HG03342 (cell line): ENCODE measurements around the gene GAGE12H.
"Not testable (repeated sequence)": the region's sequence is repeated elsewhere in the genome, so short reads cannot be mapped to it uniquely, and the experiment has no call there.

ENCODE experiments used
- ATAC-seq: cut with Tn5 transposase; IDR thresholded peaks from one replicate; pipeline ENCODE4 v1.9.1; 2021; ENCODE audit warnings: mild to moderate bottlenecking, moderate library complexity; ENCODE audit not compliant: unreplicated experiment

Gene GAGE12H, protein sequence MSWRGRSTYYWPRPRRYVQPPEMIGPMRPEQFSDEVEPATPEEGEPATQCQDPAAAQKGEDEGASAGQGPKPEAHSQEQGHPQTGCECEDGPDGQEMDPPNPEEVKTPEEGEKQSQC

GRCh38 chrX:49579649-49580048 lies at the start of gene GAGE12H:
Gene GAGE12H, plus strand, starts transcription at chrX:49579949. Its CDS starts 1,155 bp downstream, at chrX:49581104.
- not testable (repeated sequence) for ATAC-seq

GRCh38 chrX:49531877-49532276 lies 47.9 kb upstream of the GAGE12H start, which contains the start of gene GAGE12C:
Gene GAGE12C, plus strand, starts transcription at chrX:49532177. Its CDS starts 1,155 bp downstream, at chrX:49533332.
- ATAC-seq, result not testable (repeated sequence)

DNA sequence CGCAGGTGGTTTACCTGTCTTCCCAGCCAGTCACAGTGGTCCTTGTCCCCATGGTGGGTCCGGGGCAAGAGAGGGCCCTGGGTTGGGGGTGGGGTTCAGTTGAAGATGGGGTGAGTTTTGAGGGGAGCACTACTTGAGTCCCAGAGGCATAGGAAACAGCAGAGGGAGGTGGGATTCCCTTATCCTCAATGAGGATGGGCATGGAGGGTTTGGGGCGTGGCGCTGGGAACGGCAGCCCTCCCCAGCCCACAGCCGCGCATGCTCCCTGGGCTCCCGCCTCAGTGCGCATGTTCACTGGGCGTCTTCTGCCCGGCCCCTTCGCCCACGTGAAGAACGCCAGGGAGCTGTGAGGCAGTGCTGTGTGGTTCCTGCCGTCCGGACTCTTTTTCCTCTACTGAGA lies 38.3 kb upstream of the GAGE12H start, which contains the start of gene GAGE12D:
Gene GAGE12D, plus strand, starts transcription at position 301 of the 400 bp plus-strand sequence. CDS start 1,155 bp downstream, outside the sequence.
- ATAC-seq, result not testable (repeated sequence)

DNA sequence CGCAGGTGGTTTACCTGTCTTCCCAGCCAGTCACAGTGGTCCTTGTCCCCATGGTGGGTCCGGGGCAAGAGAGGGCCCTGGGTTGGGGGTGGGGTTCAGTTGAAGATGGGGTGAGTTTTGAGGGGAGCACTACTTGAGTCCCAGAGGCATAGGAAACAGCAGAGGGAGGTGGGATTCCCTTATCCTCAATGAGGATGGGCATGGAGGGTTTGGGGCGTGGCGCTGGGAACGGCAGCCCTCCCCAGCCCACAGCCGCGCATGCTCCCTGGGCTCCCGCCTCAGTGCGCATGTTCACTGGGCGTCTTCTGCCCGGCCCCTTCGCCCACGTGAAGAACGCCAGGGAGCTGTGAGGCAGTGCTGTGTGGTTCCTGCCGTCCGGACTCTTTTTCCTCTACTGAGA lies 28.8 kb upstream of the GAGE12H start, which contains the start of gene GAGE12E:
Gene GAGE12E, plus strand, starts transcription at position 301 of the 400 bp plus-strand sequence. CDS start 1,155 bp downstream, outside the sequence.
- not testable (repeated sequence) for ATAC-seq

DNA sequence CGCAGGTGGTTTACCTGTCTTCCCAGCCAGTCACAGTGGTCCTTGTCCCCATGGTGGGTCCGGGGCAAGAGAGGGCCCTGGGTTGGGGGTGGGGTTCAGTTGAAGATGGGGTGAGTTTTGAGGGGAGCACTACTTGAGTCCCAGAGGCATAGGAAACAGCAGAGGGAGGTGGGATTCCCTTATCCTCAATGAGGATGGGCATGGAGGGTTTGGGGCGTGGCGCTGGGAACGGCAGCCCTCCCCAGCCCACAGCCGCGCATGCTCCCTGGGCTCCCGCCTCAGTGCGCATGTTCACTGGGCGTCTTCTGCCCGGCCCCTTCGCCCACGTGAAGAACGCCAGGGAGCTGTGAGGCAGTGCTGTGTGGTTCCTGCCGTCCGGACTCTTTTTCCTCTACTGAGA lies 19.2 kb upstream of the GAGE12H start, which contains the start of gene GAGE12F:
Gene GAGE12F, plus strand, starts transcription at position 301 of the 400 bp plus-strand sequence. CDS start 1,155 bp downstream, outside the sequence.
- not testable (repeated sequence) for ATAC-seq

DNA sequence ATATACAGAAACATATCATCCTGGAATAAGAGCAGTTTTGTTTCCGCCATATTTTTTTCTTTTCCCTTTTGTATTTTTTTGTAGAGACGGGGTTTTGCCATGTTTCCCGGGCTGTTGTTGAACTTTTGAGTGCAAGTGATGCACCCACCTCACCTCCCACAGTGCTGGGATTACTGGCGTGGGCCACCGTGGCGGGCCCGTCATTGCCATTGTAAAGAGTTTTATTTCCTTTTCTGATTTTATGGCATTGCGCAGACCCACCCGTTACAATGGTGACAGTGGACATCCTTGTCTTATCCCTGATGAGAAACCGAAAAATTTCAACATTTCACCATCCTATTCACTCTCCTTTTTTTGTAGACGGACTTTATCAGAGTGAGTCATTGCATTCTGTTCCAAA lies 11.0 kb upstream of the GAGE12H start:
- not testable (repeated sequence) for ATAC-seq

DNA sequence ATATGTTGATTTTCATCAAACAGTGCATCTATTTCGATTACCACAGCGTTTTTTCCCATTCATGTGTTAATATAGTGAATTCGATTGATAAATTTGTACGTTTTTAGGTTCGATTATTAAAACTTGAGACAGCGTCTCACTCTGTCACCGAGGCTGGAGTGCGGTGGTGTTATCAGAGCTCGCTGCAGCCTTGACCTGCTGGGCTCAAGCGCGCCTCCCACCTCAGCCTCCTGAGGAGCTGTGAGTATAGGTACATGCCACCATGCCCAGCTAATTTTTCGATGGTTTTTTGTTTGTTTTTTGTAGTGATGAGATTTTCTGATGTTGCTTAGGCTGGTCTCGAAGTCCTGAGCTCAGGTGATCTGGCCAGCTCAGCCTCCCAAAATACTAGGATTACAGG lies 10.6 kb upstream of the GAGE12H start:
- not testable (repeated sequence) for ATAC-seq

DNA sequence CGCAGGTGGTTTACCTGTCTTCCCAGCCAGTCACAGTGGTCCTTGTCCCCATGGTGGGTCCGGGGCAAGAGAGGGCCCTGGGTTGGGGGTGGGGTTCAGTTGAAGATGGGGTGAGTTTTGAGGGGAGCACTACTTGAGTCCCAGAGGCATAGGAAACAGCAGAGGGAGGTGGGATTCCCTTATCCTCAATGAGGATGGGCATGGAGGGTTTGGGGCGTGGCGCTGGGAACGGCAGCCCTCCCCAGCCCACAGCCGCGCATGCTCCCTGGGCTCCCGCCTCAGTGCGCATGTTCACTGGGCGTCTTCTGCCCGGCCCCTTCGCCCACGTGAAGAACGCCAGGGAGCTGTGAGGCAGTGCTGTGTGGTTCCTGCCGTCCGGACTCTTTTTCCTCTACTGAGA lies 9.6 kb upstream of the GAGE12H start, which contains the start of gene GAGE12G:
Gene GAGE12G, plus strand, starts transcription at position 301 of the 400 bp plus-strand sequence. CDS start 1,155 bp downstream, outside the sequence.
- not testable (repeated sequence) for ATAC-seq

DNA sequence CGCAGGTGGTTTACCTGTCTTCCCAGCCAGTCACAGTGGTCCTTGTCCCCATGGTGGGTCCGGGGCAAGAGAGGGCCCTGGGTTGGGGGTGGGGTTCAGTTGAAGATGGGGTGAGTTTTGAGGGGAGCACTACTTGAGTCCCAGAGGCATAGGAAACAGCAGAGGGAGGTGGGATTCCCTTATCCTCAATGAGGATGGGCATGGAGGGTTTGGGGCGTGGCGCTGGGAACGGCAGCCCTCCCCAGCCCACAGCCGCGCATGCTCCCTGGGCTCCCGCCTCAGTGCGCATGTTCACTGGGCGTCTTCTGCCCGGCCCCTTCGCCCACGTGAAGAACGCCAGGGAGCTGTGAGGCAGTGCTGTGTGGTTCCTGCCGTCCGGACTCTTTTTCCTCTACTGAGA lies 9.4 kb downstream of the GAGE12H start, which contains the start of gene GAGE2A:
Gene GAGE2A, plus strand, starts transcription at position 301 of the 400 bp plus-strand sequence. CDS start 1,155 bp downstream, outside the sequence.
- not testable (repeated sequence) for ATAC-seq

GRCh38 chrX:49589769-49590478 lies 10.2 kb downstream of the GAGE12H start:
- not testable (repeated sequence) for ATAC-seq

GRCh38 chrX:49590488-49590887 lies 10.7 kb downstream of the GAGE12H start:
- ATAC-seq, result not testable (repeated sequence)

DNA sequence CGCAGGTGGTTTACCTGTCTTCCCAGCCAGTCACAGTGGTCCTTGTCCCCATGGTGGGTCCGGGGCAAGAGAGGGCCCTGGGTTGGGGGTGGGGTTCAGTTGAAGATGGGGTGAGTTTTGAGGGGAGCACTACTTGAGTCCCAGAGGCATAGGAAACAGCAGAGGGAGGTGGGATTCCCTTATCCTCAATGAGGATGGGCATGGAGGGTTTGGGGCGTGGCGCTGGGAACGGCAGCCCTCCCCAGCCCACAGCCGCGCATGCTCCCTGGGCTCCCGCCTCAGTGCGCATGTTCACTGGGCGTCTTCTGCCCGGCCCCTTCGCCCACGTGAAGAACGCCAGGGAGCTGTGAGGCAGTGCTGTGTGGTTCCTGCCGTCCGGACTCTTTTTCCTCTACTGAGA lies 19.0 kb downstream of the GAGE12H start, which contains the start of gene GAGE1:
Gene GAGE1, plus strand, starts transcription at position 301 of the 400 bp plus-strand sequence. CDS start 1,155 bp downstream, outside the sequence.
- ATAC-seq, result not testable (repeated sequence)

- no peak for ATAC-seq
Measured at GRCh38 chrX:49610718-49611310, 31.1 kb downstream of the GAGE12H start.

- no peak for ATAC-seq
Measured at GRCh38 chrX:49618574-49618973, 38.8 kb downstream of the GAGE12H start.

GRCh38 chrX:49627086-49627777 lies 47.5 kb downstream of the GAGE12H start:
- ATAC-seq, result no peak
